NOMO-1 treated with DMSO at 0.1 percent for 48 hours (cell line): ENCODE data around the gene HSBP1L1.
"Not testable (repeated sequence)": the region's sequence is repeated elsewhere in the genome, so short reads cannot be mapped to it uniquely, and the experiment has no call there.

Source experiments
- DNase-seq: peaks from one replicate; lab custom pipeline; 2025; ENCODE audit not compliant: unreplicated experiment; lab: John Stamatoyannopoulos, UW

The HSBP1L1 gene

GRCh38 chr18:79983253-79983652 lies 18.8 kb downstream of the HSBP1L1 start:
- no peak for DNase-seq

GRCh38 chr18:79983793-79984192 lies 19.4 kb downstream of the HSBP1L1 start:
- DNase-seq, result no peak

GRCh38 chr18:79985172-79985571 lies 20.7 kb downstream of the HSBP1L1 start:
- no peak for DNase-seq

DNA sequence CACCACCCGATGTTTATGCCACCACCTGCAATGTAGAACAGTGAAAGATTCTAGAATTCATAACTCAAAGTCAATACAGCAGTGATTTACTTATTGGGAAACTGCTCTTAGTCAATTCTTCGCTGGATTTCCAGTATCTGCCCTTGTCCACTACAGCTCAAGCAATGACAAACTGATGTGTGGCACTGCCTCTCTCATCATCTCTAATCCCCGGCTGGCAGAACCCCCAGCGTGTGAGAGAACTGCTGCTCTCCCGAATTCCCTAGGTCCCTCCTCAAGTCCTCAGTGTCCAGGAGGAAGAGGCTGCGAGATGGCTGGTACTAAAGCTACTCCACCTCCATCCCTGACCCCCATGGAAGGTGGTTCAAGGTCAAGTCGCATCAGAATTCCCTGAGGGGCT lies 22.3 kb downstream of the HSBP1L1 start:
- no peak for DNase-seq

GRCh38 chr18:79987566-79987965 lies 23.1 kb downstream of the HSBP1L1 start:
- DNase-seq, result no peak

DNA sequence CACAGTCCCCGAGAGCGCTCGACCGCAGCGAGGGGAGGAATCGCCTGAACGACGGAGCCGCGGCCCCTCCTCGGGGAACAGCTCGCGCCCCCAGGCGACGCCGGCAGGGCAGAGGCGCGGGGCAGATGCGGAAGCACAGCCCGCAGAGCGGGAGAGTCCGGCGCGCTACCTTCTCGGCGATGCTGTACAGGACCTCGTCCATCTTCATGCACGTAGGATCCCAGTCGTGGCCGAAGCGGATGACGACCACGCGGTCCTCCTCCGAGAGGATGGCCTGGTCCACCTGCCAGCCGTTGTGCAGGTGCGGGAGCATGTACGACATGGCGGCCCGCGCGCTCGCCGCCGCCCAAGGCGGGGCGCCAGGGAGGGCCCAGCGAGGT lies 23.6 kb downstream of the HSBP1L1 start:
- peak; percentile 60 for DNase-seq

GRCh38 chr18:79988451-79989194 lies 24.2 kb downstream of the HSBP1L1 start, which contains the start of gene TXNL4A:
TSS of gene TXNL4A (minus strand) at chr18:79988563. CDS start at chr18:79988392, 171 bp downstream.
- DNase-seq, result peak; percentile 77

DNA sequence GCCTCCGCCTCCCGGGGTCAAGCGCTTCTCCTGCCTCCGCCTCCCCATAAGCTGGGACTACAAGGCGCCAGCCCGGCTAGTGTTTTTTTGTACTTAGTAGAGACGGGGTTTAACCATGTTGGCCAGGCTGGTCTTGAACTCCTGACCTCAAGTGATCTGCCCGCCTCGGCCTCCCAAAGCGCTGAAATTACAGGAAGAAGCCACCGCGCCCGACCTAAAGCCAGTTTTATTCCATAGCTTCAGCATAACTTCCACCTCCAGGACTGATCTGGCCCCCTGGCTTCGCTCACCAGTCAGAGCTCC lies 24.7 kb downstream of the HSBP1L1 start:
- no peak for DNase-seq

DNA sequence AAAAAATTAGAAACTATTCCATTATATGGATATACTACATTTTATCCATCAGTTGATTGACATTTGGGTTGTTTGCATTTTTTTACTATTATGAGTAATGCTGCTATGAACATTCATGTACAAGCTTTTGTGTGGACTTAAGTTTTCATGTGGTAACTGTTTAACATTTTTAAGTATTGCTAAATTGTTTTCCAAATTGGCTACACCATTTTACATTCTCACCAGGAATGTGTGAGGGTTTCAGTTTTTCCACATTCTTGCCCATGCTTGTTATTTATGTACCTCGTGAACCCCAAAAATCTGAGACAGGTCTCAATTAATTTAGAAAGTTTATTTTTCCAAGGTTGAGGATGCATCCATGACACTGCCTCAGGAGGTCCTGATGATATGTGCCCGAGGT lies 27.1 kb downstream of the HSBP1L1 start:
- no peak for DNase-seq

- DNase-seq, result not testable (repeated sequence)
Observed at GRCh38 chr18:79999701-80000100, 35.3 kb downstream of the HSBP1L1 start.

DNA sequence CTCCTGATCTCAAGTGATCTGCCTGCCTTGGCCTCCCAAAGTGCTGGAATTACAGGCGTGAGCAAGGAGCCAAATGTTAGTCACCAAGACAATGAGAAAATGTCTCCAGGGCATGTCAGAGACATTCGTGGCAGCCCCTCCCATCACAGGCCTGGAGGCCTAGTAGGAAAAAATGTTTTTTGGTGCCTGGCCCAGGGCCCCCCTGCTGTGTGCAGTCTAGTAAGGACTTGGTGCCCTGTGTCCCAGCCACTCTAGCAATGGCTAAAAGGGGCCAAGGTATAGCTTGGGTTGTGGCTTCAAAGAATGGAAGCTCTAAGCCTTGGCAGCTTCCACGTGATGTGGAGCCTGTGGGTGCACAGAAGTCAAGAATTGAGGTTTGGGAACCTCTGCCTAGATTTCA lies 36.4 kb downstream of the HSBP1L1 start:
- no peak for DNase-seq

DNA sequence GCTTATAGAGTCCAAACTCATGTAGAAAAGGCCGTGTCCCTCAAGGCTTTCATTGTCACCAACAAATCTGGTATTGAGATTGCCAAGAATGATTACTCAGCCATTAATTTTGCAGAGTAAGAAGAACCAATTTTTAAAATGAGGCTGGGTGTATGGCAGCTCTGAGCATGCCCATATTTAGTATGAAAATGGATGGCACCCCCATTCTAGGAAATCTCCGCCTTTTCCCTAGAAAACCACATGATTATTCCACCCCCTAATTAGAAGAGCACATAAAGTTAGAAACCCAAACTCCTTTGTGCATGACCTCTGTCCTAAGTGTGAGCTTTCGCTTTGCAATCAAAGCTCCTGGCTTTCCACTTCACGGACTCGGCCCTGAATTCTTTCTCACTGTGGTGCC lies 38.0 kb downstream of the HSBP1L1 start:
- no peak for DNase-seq

- no peak for DNase-seq
Observed at GRCh38 chr18:80004600-80005342, 40.3 kb downstream of the HSBP1L1 start.

DNA sequence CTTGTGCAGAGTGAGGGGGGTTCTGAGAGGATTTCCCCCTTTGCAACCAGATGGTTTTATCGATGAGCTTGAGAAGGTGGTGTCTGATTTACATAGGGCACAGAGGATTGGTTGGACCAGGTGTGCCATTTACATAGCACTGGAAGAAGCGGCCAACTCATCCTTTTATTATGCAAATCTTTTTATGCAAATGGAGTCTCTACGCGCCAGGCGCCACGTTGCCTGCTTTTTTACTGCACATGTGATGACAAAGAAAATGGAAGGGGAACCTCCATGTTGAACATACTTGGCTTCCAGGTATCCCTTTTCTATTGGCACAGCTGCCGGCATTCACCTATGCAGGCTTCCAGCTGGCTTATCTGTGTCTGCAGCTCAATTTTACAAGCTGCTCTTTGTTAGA lies 42.3 kb downstream of the HSBP1L1 start:
- no peak for DNase-seq

- no peak for DNase-seq
Observed at GRCh38 chr18:80009661-80010550, 45.5 kb downstream of the HSBP1L1 start.

GRCh38 chr18:80010551-80010906 lies 46.1 kb downstream of the HSBP1L1 start:
- no peak for DNase-seq

DNA sequence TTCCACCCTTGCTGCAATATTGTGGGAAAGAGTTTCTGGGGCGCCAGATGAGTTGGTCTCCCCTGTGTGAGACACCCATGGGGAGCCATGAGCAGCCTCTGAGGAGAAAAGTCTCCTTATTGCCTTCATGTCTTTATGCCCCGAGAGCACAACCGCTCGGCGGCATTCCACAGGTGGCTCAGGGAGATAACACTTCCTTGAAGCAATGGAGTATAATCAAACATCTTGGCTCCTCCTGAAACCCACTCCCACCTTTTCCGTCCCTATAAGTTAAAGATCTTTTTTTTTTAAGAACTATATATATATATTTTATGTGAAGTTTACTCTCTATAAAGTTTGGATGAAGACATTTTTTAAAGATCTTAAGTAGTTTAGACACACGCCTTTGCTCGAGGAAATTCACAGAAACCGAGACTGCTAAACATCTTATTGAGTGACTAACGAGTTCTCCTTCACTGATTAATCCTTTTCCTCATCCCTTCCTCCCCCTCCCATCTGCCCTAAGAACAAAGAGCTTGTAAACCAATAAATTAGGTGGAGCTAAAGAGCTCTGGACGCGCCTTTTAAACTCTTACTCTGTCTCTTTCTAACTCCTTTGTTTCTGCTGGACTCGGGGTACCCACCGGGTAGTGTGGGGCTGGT lies 47.2 kb downstream of the HSBP1L1 start:
- not testable (repeated sequence) for DNase-seq

- DNase-seq, result no peak
Observed at GRCh38 chr18:80012714-80013113, 48.3 kb downstream of the HSBP1L1 start.
